Pancreas (tissue), 10 donors: ENCODE results near the gene EZH1. TPM values are rescaled to one million over a fixed set of nuclear protein-coding genes. Genes with fewer than 3 reads are reported as not detected.
A peak's percentile ranks its signal among the peaks of the same experiment; 100 is the strongest.

Experiments used
- ATAC-seq, 4 donors: fragments of 200-7000 bp; cut with Tn5 transposase; one replicate each; pipeline versions ENCODE4 v1.8.0 to v1.9.1; 2020; ENCODE audit warnings: mild to moderate bottlenecking in 4 of 4, moderate library complexity in 4 of 4
- DNase-seq, 6 donors: peaks; one replicate each; pipeline ENCODE4 v3.0.0-alpha.2; 2020
- FAIRE-seq: peaks from 2 replicates; lab custom pipeline; 2012; peaks lifted over from hg19 to GRCh38; lab: Jason Lieb, UNC
- H3K27ac ChIP-seq, 4 donors: fragments of 200-600 bp; sonication (generic); 1 replicate in 3 of 4; 2 replicates in 1 of 4; pipeline versions ENCODE4 v1.5.0 to v1.8.0; 2020
- H3K27me3 ChIP-seq, 4 donors: fragments of 200-600 bp; one replicate each; pipeline ENCODE4 v1.8.0; 2021
- H3K36me3 ChIP-seq, 3 donors: fragments of 200-600 bp; sonication (generic) in 1 of 3; one replicate each; pipeline versions ENCODE4 v1.5.0 to v1.8.0; 2020 to 2021
- H3K4me1 ChIP-seq, 3 donors: fragments of 200-600 bp; one replicate each; pipeline ENCODE4 v1.8.0; 2021
- H3K4me3 ChIP-seq, 4 donors: fragments of 200-600 bp; sonication (generic) in 2 of 4; one replicate each; pipeline versions ENCODE4 v1.5.0 to v1.8.0; 2020 to 2021
- H3K9me3 ChIP-seq, 4 donors: fragments of 200-600 bp; one replicate each; pipeline ENCODE4 v1.8.0; 2021
- CTCF ChIP-seq, 4 donors: fragments of 200-600 bp; sonication (generic) in 3 of 4; IDR thresholded peaks; one replicate each; pipeline versions ENCODE4 v1.5.0 to v1.8.0; 2021; ENCODE audit warnings: antibody characterized with exemption in 4 of 4
- WGBS, 2 donors: extraction: QIAGEN DNeasy Blood & Tissue Kit; methylation state at CpG; one replicate each; pipeline ENCODE4 v1.1.7; 2013; 5-methylcytosine and 5-hydroxymethylcytosine counted together
- intact Hi-C, 3 donors: fragments of 100-400 bp; cut with DNase I; formaldehyde crosslinking; loops; one replicate each; pipeline versions ENCODE4 v1.11.1 to v1.14.2; 2022
- polyA plus RNA-seq, 2 donors: library from polyadenylated mRNA; stranded (reverse); fragments of 200-250 nt; gene quantifications; one replicate each; pipeline ENCODE4 v1.2.3, GENCODE V29; 2013
- total RNA-seq, 6 donors: library from RNA; stranded (reverse); fragmentation: NEBNext Ultra II Directional in 4 of 6; extraction: Animal tissue kit (Norgen Biotek cat#: 25700) in 4 of 6; gene quantifications; one replicate each; pipeline versions ENCODE4 v1.2.1 to v1.2.4, GENCODE V29; 2021 to 2023
- donor health status: healthy with polysubstance abuse.
- donor health status: DM: no; HTN: no; CAD: no; lungs with moderate emphysema.
- donor health status: DM: no; HTN: no; CAD: no.
- donor health status: control.
- donor health status: control.
- donor health status: Bipolar disorder and iron deficiency.
- donor health status: DM: yes; HTN: yes; CAD: no.
- donor health status: DM: no; HTN: no; CAD: no.
- donor health status: DM: no; HTN: no; CAD: no.
- donor health status: DM: yes; HTN: yes; CAD: no.

The EZH1 gene
- total and polyA plus RNA-seq, 8 donors: 8.8 to 25.4 (median 15.5) TPM

- Histone ChIP-seq H3K27ac (no peak overlapping the region), H3K4me1 (no peaks in the 10 kb centered on the region), H3K9me3 (no peaks in the 10 kb centered on the region), H3K36me3 (no peaks in the 10 kb centered on the region), H3K27me3 (no peaks in the 10 kb centered on the region), H3K4me3 (no peak overlapping the region)
- 62 to 64% methylated on average over 7 of the region's 7 CpGs for WGBS, 2 donors
- DNase-seq: no peak
- no peak for FAIRE-seq
- intact Hi-C loops: no loop called here
- no peak for TF ChIP-seq CTCF (IDR thresholded peaks at IDR 0.05)
- ATAC-seq: no peak
These were observed 6.8 kb upstream of the EZH1 start for GRCh38 chr17:42751628-42752027.

- Histone ChIP-seq H3K9me3 (no peaks in the 10 kb centered on the region), H3K27ac (no peak overlapping the region), H3K27me3 (no peaks in the 10 kb centered on the region), H3K4me1 (no peaks in the 10 kb centered on the region), H3K4me3 (no peak overlapping the region), H3K36me3 (no peaks in the 10 kb centered on the region)
- TF ChIP-seq CTCF (IDR thresholded peaks at IDR 0.05): no peak
- FAIRE-seq: no peak
- 36 to 48% methylated on average over 3 of the region's 3 CpGs for WGBS, 2 donors
- intact Hi-C loops: no loop called here
- DNase-seq: no peak
- ATAC-seq: peak in 1 of 4 donors; percentile 60
These were observed 6.0 kb upstream of the EZH1 start for GRCh38 chr17:42750739-42751344.

GRCh38 chr17:42748908-42749798 lies 4.3 kb upstream of the EZH1 start:
- Histone ChIP-seq H3K27ac (no peak overlapping the region), H3K4me3 (no peak overlapping the region), H3K4me1 (peaks cover 0 to 4% (median under 1%) of the 10 kb centered on the region in 3 donors), H3K27me3 (no peaks in the 10 kb centered on the region), H3K9me3 (no peaks in the 10 kb centered on the region), H3K36me3 (no peaks in the 10 kb centered on the region)
- FAIRE-seq (no peak), DNase-seq (no peak), ATAC-seq (no peak)
- TF ChIP-seq CTCF (IDR thresholded peaks at IDR 0.05): no peak
- intact Hi-C loops: no loop called here
- 66 to 70% methylated on average over 11 of the region's 11 CpGs for WGBS, 2 donors

GRCh38 chr17:42748202-42748907 lies 3.5 kb upstream of the EZH1 start:
- Histone ChIP-seq H3K36me3 (no peaks in the 10 kb centered on the region), H3K4me1 (peaks cover 0 to 10% (median 7%) of the 10 kb centered on the region in 3 donors), H3K27ac (no peak overlapping the region), H3K27me3 (no peaks in the 10 kb centered on the region), H3K9me3 (no peaks in the 10 kb centered on the region), H3K4me3 (no peak overlapping the region)
- FAIRE-seq (no peak), ATAC-seq (no peak), DNase-seq (no peak)
- intact Hi-C loops: no loop called here
- no peak for TF ChIP-seq CTCF (IDR thresholded peaks at IDR 0.05)
- WGBS, 2 donors: 42 to 61% methylated on average over 7 of the region's 7 CpGs
